HepG2 (cell line): ENCODE measurements around the gene HMGN4. TPM values are rescaled to one million over a fixed set of nuclear protein-coding genes. Genes with fewer than 3 reads are reported as not detected.
A peak's percentile ranks its signal among the peaks of the same experiment; 100 is the strongest.

Source experiments
- ARID3A ChIP-seq: IDR thresholded peaks from 2 replicates; pipeline ENCODE4 v1.6.1; 2012; ENCODE audit warnings: low read depth, low read length, improper control_type of control experiment
- CHD2 ChIP-seq: IDR thresholded peaks from 2 replicates; pipeline ENCODE4 v1.6.1; 2011; ENCODE audit warnings: low read depth, low read length, improper control_type of control experiment
- CHD4 ChIP-seq: fragments of 200-600 bp; sonication (generic); IDR thresholded peaks from 2 replicates; pipeline ENCODE4 v1.7.0; 2017; ENCODE audit warnings: mild to moderate bottlenecking, low read length, borderline replicate concordance
- HNF4G ChIP-seq, 2 experiments: sonication (generic) in 1 of 2; formaldehyde crosslinking in 1 of 2; IDR thresholded peaks; 2 replicates each; pipeline versions ENCODE4 v1.4.0 to v1.6.1; 2011 to 2020; ENCODE audit warnings: borderline replicate concordance in 2 of 2, low read depth in 2 of 2, mild to moderate bottlenecking in 2 of 2, low read length in 1 of 2, missing genetic modification reagents in 1 of 2, moderate library complexity in 1 of 2
- JUN ChIP-seq: sonication (generic); formaldehyde crosslinking; IDR thresholded peaks from 2 replicates; pipeline ENCODE4 v1.4.0; 2020; ENCODE audit warnings: mild to moderate bottlenecking, missing genetic modification reagents
- KAT7 ChIP-seq: IDR thresholded peaks from 2 replicates; pipeline ENCODE4 v1.6.1; 2018; ENCODE audit warnings: borderline replicate concordance, missing compliant biosample characterization
- KLF9 ChIP-seq: IDR thresholded peaks from 2 replicates; pipeline ENCODE4 v1.6.1; 2016; ENCODE audit warnings: low read depth
- MEF2D ChIP-seq: sonication (generic); formaldehyde crosslinking; IDR thresholded peaks from 2 replicates; pipeline ENCODE4 v1.5.1; 2020; ENCODE audit warnings: mild to moderate bottlenecking, missing genetic modification reagents
- MYC ChIP-seq: sonication (generic); formaldehyde crosslinking; IDR thresholded peaks from 2 replicates; pipeline ENCODE4 v1.9.0; 2021; ENCODE audit warnings: missing genetic modification reagents, borderline replicate concordance
- NFYC ChIP-seq: IDR thresholded peaks from 2 replicates; pipeline ENCODE4 v1.6.1; 2016; ENCODE audit warnings: missing genetic modification reagents, missing compliant biosample characterization
- RAD21 ChIP-seq: fragments of 450-650 bp; formaldehyde crosslinking; IDR thresholded peaks from 2 replicates; pipeline ENCODE4 v1.5.0; 2020; ENCODE audit warnings: mild to moderate bottlenecking
- RNF2 ChIP-seq: fragments of 450-650 bp; conservative IDR thresholded peaks from 2 replicates; pipeline ENCODE4 v1.6.1; 2016; ENCODE audit warnings: low read depth
- SIX1 ChIP-seq: sonication (generic); formaldehyde crosslinking; IDR thresholded peaks from 2 replicates; pipeline ENCODE4 v1.4.0; 2020; ENCODE audit warnings: missing genetic modification reagents, borderline replicate concordance
- SOX6 ChIP-seq, 2 experiments: fragments of 450-650 bp in 1 of 2; sonication (generic) in 1 of 2; formaldehyde crosslinking in 1 of 2; IDR thresholded peaks; 2 replicates each; pipeline versions ENCODE4 v1.4.0 to v1.6.1; 2017 to 2020; ENCODE audit warnings: antibody characterized with exemption in 1 of 2, mild to moderate bottlenecking in 1 of 2, missing genetic modification reagents in 1 of 2
- TAF1 ChIP-seq: sonication (generic); formaldehyde crosslinking; IDR thresholded peaks from 2 replicates; pipeline ENCODE4 v1.4.0; 2020; ENCODE audit warnings: missing genetic modification reagents
- TFDP1 ChIP-seq: IDR thresholded peaks from 2 replicates; pipeline ENCODE4 v1.6.1; 2016; ENCODE audit warnings: missing compliant biosample characterization, missing genetic modification reagents, borderline replicate concordance
- ZBTB39 ChIP-seq: sonication (generic); formaldehyde crosslinking; IDR thresholded peaks from 2 replicates; pipeline ENCODE4 v1.5.0; 2020; ENCODE audit warnings: missing genetic modification reagents
- ZMAT5 ChIP-seq: sonication (generic); formaldehyde crosslinking; IDR thresholded peaks from 2 replicates; pipeline ENCODE4 v1.5.0; 2020; ENCODE audit warnings: mild to moderate bottlenecking, low read depth, missing genetic modification reagents, borderline replicate concordance
- ZMYM3 ChIP-seq: sonication (generic); formaldehyde crosslinking; IDR thresholded peaks from 2 replicates; pipeline ENCODE4 v1.5.1; 2020; ENCODE audit warnings: mild to moderate bottlenecking, missing genetic modification reagents
- ZNF317 ChIP-seq: sonication (generic); formaldehyde crosslinking; IDR thresholded peaks from 2 replicates; pipeline ENCODE4 v1.5.0; 2020; ENCODE audit warnings: mild to moderate bottlenecking, missing genetic modification reagents
- ZNF343 ChIP-seq: sonication (generic); formaldehyde crosslinking; IDR thresholded peaks from 2 replicates; pipeline ENCODE4 v1.4.0; 2020; ENCODE audit warnings: mild to moderate bottlenecking, missing genetic modification reagents
- ZNF614 ChIP-seq: IDR thresholded peaks from 2 replicates; pipeline ENCODE4 v1.6.1; 2018; ENCODE audit warnings: missing biosample characterization, missing genetic modification reagents, inconsistent platforms, borderline replicate concordance
- ZNF776 ChIP-seq: sonication (generic); formaldehyde crosslinking; IDR thresholded peaks from 2 replicates; pipeline ENCODE4 v1.4.0; 2020; ENCODE audit warnings: mild to moderate bottlenecking, missing genetic modification reagents
- polyA plus RNA-seq, 8 experiments: library from polyadenylated mRNA; depleted of rRNA in 3 of 8; stranded (reverse) in 7 of 8; unstranded in 1 of 8; fragments of >200 nt; fragmentation: Illumina TruSeq in 4 of 8; extraction: Trizol in 4 of 8; gene quantifications; 2 replicates each; pipeline versions ENCODE4 v1.2.1 to v1.2.3, GENCODE V29; 2011 to 2016; ENCODE audit warnings: low read depth in 4 of 8, missing spikeins in 1 of 8, mixed read lengths in 1 of 8; ENCODE audit not compliant: insufficient read depth in 1 of 8
- total RNA-seq, 5 experiments: library from RNA; depleted of rRNA; stranded (reverse); fragments of >200 nt; fragmentation: Illumina TruSeq; extraction: Trizol; gene quantifications; 2 replicates each; pipeline ENCODE4 v1.2.3, GENCODE V29; 2016; ENCODE audit warnings: low read depth in 1 of 5

Gene HMGN4
- total and polyA plus RNA-seq, 2 of the 13 experiments (the other 11 are each of a cell fraction or from before 2014, with no cell fraction given) = 39.9 to 52.1 TPM

- TF ChIP-seq ZNF614 (CRISPR knock-in tag) (peak; percentile 69), ZBTB39 (no peak), ZMAT5 (CRISPR knock-in tag) (no peak), ZNF776 (CRISPR knock-in tag) (no peak), CHD4 (no peak), ARID3A (peak; percentile 61; the same call in 1 of the 2 replicates), RAD21 (CRISPR knock-in tag) (no peak), JUN (peak; percentile 92), SIX1 (peak; percentile 77; the same call in 1 of the 2 replicates), MYC (CRISPR knock-in tag) (no peak), KAT7 (CRISPR knock-in tag) (peak; percentile 84; the same call in 1 of the 2 replicates), ZNF317 (CRISPR knock-in tag) (no peak), KLF9 (CRISPR knock-in tag) (no peak), ZNF343 (CRISPR knock-in tag) (no peak), ZMYM3 (CRISPR knock-in tag) (no peak; the same call in 1 of the 2 replicates), CHD2 (no peak), HNF4G (IDR thresholded peaks at IDR 0.05; ENCODE audit: borderline replicate concordance, low read depth, low read length) (peak; percentile 76), HNF4G (CRISPR knock-in tag; IDR thresholded peaks at IDR 0.05; ENCODE audit: borderline replicate concordance, low read depth) (peak; percentile 24; the same call in 1 of the 2 replicates), MEF2D (CRISPR knock-in tag) (no peak), SOX6 (IDR thresholded peaks at IDR 0.05) (no peak), SOX6 (CRISPR knock-in tag; IDR thresholded peaks at IDR 0.05) (peak; percentile 80), NFYC (CRISPR knock-in tag) (0 out of 2 replicates have a peak, but pooled peaks have one; percentile 37), RNF2 (no peak; the same call in 1 of the 2 replicates), TFDP1 (no peak), TAF1 (peak; percentile 5; the same call in 1 of the 2 replicates)
Measured at GRCh38 chr6:26514984-26515383, 23.2 kb upstream of the HMGN4 start (continued).
